ENCODE data around the gene RNF224. TPM values are rescaled to one million over a fixed set of nuclear protein-coding genes. Genes with fewer than 3 reads are reported as not detected.

RNF224 gene
- polyA plus RNA-seq, 12 donors: 0.66 to 2.9 (median 1.3) TPM; not detected in 2

DNA sequence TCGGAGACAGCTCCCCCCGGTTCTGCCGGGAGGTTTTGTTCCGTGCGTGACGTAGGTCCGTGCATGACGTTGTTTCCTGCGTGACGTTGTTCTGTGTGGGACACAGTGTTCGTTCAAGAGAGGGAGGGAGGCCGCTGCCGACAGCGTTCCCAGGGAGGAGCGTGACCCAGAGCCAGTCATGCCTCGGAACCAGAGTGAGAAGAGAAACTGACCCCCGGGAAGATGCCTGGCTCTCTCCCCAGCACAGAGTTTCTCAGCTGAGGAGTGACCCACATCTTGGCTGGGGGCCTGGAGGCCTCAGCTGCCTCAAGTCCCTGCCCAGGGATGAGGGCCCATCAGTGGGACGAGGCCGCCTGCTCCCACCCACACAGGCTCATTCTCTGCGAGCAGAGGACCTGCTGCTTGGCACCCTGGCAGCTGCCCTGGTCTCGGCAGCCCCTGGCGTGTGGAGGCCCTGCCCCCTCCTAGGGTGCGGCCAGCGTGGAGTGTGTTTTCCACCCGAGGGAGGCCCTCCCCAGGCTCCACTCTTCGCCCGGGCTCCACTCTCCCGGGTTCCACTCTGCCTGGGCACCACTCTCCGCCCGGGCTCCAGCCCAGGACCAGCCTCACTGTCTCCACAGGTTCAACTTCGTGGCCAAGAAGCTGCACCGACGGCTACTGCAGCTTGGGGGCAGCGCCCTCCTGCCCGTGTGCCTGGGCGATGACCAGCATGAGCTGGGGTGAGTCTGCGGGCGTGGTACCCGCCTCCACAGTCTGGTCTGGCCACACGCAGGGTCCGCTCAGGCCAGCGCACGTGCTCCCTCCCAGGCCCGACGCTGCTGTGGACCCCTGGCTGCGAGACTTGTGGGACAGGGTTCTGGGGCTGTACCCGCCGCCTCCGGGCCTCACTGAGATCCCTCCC, 13.9 kb upstream of the RNF224 start:
- no peak for DNase-seq

DNA sequence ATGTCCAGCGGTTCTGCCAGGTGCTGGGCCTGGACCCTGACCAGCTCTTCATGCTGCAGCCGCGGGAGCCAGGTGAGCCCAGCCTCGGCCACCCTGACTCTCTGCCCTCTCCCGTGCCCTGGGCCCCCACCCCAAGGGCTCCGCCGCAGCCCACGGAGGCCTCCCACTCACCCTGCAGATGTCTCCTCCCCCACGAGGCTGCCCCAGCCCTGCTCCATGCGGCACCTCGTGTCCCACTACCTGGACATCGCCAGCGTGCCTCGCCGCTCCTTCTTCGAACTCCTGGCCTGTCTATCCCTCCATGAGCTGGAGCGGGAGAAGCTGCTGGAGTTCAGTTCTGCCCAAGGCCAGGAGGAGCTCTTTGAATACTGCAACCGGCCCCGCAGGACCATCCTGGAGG, 12.7 kb upstream of the RNF224 start:
- no peak for DNase-seq

DNA sequence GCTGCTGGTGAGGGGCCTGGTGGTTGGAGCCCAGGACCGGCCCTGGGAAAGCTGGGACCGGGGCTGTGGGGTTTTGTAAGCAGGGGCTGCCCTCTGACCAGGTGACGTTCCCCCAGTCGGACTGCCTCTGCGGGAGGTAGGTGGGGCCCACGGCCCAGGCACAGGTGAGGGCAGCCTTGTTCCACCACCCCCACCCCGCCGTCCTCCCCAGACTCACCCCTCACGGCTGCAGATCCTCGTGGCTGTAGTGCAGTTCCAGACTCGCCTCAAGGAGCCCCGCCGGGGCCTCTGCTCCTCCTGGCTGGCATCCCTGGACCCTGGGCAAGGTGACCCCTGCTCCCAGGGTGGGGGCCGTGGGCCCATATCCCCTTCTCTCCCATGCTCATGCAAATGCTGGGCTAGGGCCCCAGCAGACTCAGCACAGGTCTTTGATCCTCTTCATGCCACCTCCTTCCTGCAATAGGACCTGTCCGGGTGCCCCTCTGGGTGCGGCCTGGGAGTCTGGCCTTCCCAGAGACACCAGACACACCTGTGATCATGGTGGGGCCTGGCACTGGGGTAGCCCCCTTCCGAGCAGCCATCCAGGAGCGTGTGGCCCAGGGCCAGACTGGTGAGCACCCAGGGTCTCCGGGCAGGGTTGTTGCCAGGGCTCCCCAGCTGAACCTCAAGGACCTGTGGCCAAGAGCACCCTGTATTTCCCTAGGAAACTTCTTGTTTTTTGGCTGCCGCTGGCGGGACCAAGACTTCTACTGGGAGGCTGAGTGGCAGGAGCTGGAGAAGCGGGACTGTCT, 11.9 kb upstream of the RNF224 start:
- no peak for DNase-seq

DNA sequence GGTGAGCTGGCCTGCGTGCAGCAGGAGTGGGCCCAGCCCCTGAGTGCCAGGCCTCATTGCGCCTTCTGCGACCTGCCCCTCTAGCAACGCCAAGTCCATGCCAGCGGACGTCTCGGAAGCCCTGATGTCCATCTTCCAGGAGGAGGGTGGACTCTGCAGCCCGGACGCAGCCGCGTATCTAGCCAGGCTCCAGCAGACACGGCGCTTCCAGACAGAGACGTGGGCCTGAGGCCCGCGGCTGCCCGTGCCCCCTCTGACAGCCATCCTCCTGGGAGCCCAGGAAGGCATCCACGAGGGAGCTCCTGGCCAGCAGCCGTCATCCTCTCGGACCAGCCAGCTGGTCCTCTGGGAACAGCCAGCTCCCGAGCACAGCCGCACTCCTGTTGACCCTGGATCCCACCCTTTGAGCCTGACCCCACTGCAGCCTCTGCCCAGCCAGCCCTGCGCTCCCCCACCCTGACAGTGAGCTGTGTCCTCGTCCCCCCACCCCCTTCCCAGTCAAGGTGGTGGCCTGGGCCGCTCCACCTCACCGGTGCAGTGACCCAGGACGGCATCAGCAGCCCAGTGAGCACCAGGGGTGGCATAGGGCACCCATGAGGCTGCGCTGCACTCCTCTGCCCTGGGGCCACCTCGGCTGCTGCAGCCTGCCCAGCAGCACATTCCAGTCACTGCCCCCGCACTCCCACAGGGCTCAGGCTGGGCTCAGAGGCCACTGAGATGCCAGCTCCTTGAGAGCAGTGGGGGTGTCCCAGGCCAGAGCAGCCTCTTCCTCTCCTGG, 10.9 kb upstream of the RNF224 start:
- no peak for DNase-seq

DNA sequence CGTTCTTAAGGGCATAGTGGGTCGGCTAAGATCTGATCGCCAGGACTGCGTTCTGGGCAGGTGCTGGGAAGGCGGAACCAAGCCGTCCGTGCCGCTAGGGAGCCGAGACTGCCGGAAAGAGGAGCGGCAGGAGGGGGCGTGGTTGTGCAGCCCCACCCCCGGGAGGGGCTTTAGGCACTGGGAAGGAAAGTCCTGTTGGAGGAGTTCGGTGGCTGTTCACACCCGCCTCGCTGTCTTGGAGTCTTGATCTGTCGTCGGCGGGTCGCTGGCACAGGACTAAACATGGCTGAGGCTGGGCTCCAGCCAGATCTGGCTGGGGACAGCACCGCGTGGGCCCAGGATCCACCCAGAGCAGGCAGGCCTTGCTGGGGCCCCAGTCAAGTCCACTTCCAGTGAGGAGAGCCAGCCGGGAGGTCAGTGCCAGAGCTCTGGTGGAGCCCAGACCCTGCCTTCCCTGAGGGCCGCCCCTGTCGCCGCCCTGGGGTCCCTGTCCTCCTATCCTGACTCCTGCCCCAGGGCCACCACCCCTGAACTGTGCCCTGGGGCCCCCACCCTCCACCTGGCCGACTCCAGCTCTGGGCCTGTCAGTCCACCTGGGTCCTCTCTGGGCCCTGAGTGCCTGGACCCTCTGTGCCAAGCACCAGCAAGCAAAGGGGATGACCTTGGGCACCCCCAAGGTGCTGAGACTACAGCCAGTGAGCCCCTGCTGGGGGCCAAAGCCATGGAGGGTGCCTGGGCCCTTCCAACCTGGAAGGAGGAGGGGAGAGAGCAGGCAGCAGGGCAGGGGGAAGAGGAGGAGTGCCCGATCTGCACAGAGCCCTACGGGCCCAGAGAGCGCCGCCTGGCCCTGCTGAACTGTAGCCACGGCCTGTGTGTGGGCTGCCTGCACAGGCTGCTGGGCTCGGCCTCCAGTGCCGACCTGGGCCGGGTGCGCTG, 9.8 kb upstream of the RNF224 start:
- DNase-seq: no peak

DNA sequence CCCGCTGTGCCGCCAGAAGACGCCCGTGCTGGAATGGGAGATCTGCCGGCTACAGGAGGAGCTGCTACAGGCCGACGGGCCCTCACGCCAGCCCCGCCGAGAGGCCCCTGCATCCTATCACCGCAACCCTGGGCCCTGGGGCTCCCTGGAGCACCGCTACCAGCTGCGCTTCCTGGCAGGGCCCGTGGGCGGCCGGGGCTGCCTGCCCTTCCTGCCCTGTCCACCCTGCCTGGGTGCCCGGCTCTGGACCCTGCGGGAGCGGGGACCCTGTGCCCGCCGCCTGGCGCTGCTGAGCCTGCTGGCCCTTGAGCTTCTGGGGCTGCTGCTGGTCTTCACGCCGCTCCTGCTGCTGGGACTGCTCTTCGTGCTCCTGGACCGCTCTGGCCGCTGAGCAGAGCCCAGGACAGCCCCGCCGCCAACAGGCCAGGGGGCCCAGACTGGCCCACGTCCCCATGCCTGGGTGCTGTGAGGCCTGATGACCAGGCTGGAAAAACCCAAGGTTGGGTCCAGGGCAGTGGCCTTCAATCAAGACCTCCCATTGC, 9.0 kb upstream of the RNF224 start:
- DNase-seq: no peak

DNA sequence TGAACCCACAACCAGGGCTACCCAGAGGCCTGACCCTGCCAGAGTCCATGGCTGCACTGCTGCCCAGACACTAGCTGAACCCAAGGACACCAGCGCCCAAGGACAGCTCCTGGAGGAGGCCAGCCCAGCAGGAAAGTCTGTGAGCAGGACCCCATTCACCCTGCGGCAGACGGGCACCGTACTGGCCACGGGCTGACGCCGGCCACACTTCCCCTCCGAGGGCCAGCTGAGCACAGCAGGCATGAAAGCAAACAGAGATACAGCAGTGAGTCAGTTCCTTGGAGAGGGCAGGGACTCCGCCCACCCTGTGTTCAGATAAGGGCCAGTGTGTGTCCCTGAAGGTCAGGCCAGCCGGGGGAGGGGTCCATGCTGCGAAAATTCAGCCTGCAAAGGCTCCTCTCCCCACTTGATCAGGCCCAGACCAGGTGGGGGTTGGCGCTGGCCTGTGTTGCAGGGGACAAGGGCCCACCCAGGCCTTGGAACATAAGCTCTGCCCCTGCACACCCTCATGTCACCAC, 8.5 kb upstream of the RNF224 start:
- DNase-seq: no peak

DNA sequence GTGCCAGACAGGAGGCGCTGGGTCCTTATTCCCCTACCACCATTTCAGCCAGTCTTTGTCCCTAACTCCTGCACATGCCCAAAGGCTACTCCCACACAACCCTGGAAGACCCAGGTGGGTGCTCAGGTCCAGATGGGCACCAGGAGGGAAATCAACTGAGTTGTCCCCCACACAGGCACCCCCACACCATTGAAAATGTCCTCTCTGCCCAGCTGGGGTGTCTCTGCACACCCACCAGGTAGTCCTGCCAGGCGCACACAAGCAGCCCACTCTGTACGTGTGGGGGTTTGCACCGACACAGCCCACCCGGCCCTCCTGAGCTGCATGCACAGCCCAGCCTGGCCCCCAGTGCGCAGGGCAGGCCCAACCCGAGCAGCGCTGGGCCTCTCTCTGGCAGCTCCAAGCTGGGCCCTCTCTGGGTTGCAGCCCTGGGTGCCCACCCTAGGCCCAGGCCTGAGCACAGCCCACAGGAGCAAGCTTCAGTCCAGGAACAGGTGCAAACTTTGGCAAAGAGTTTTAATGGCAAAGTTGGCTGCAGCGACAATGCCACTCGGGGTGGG, 7.5 kb upstream of the RNF224 start:
- no peak for DNase-seq

DNA sequence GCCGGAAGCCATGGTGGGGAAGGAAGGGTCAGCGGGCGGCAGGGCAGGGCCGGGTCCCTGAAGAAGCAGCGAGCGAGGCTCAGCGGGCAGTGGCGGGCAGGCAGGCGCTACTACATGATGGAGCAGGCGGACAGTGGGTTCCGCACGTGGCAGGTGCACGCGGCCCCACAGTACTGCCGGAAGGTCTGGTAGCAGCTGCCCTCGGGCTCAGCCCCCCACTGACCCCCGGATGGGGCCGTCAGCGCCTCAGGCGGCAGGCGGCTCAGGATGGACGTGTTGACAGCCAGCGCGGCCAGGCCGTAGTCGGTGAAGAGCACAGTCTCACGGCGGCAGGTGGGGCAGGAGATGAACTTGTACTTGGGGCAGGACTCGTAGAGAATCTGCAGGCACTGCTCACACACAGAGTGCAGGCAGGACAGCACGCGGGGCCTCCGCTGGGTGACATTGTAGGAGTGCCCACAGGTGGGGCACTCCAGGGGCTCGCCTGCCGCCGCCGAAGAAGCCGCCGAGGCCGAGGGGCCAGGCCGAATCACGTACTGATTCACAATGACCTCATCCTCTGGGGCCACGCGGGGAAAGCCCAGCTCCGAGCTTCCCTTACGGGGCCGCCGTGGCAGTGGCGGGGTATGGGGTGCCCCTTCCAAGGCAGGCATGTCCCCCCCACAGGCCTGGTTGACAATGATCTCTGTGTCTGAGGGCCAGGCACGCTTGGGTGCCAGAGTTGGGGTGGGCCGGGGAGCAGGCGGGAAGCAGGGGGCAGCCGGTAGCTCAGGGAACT, 6.8 kb upstream of the RNF224 start:
- DNase-seq: no peak

DNA sequence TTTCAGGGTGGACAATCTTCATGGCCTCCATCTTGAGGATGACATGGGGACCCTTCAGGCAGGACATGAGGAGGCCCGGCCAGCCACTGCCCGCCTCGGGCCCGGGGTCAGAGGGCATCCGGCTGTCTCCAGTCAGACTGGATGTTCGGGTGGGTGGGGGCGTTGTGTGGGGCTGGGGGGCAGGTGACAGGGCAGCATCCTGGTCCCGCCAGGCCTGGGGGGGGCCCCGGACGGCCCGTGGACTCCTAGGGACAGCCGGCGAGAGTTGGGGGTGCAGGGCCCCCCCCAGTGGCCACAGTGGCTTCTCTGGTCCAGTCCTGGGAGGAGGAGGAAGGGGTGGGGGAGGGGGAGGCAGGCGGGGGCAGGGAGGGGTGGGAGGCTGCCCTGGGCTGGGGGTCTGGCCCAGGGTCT, 6.2 kb upstream of the RNF224 start:
- no peak for DNase-seq

DNA sequence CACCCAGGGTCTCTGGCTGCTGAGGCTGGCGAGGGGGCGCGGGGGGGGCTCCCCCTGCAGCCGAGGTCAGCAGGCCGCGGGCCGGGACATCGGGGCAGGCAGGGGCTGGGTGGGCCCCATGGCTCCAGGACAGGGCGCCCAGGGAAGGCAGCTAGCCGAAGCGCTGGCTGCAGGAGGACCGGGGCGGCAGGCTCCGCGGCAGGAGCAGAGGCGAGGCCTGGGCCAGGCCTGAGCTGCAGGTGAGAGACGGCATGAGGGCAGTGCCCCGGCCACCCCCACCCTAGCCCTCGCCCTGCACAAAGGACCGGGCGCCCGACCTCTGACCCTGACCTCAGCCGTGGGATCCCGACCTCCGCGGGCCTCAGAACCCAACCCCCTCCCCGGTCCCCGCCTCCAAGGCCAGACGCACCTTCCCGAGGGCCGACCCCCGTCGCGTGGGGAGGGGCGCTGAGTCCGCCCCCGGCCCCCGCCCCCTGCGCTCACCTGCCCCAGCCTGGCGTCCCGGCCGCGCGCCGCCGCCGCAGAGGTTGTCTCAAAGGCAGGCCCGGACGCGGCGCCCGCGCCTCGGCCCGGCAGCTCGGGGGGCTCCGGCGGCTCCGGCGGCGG, 5.7 kb upstream of the RNF224 start:
- DNase-seq: no peak

DNA sequence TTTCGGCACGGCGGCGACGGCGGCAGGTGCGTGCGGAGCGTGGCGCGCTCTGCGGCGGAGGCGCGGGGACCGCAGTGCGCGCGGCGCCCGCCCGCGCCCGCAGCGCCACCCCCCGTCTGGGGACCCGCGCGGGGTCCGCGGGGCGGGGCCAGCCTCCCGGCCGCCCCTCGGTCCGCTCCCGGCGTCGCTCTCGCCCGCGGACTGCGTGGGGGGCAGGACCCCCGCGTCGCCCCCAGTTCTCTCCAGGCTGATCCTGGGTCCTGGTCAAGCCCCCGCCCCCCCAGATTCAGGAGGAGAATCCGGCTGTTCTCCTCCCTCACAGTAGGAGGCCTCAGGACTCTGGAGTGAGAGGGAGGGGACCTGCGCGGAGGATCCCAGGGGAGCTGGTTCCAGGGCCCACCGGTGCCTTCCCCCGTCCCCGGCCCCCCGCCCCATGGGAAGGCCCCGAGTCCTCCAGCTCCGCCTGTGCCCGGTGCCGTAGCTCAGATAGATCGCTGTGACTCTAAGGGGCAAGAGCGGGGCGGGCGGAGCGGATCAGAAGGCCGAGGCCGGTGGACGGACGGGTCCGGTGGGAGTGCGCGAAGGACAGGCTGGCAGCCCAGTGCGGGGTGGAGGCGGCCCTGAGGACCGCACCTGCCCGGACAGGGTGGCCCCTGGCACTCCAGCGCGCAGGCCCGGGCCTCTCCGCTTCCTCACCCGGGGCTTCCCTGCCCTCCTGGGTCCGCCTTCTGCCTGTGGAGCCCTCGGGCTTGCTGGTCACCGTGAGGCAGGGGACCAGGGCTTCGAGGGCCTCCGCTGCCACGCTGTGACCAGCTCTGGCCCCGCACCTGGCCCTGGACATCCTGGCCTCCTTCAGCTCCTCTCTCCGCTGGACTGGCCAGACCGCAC, 4.9 kb upstream of the RNF224 start, which contains the start of gene RNF208:
RNF208 (minus strand) TSS at position 51 of the 888 bp plus-strand sequence. CDS start 1,028 bp downstream, outside the sequence.
- DNase-seq: no peak

DNA sequence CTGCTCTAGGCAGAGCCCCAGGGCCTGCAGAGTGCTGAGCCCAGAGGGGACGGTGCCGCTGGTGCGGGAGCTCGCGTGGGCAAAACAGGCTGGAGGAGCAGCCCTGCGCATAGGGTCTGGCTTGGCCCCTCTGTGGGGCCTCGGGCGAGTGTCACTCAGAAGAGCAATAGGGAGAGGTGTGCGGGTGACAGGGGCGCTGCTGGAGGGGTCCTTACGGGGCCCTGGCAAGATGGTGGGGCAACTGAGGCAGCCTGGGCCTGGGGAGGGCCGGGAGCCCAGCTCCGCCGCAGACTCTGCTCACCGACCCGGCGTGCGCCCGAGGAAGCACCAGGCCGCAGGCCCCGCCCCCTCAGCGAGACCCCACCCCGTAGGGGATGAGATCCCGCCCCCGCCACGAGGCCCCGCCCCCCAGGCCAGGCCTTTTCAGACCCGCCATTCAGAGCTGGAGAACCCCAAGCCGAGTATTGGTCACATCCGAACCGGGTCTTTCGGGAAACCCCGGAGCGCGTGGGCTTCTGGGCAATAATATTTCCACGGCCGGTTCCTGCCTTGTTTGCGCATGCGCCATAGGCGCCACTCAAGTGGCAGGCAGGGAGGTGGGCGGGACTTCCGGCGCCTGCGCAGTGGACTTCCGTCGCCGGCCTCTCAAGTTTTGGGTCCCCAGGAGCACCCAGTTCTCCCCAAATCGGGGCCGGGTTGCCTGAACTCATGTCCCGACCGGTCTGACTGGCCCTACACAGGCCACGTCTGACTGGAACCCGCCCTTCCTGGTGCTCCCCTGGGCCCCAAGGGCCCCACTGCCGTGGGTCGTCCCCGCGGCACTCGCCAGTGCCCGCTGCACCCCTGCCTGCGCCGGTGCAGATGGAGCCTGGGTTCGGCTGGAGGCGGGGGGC, 4.0 kb upstream of the RNF224 start:
- peak; percentile 96 for DNase-seq

DNA sequence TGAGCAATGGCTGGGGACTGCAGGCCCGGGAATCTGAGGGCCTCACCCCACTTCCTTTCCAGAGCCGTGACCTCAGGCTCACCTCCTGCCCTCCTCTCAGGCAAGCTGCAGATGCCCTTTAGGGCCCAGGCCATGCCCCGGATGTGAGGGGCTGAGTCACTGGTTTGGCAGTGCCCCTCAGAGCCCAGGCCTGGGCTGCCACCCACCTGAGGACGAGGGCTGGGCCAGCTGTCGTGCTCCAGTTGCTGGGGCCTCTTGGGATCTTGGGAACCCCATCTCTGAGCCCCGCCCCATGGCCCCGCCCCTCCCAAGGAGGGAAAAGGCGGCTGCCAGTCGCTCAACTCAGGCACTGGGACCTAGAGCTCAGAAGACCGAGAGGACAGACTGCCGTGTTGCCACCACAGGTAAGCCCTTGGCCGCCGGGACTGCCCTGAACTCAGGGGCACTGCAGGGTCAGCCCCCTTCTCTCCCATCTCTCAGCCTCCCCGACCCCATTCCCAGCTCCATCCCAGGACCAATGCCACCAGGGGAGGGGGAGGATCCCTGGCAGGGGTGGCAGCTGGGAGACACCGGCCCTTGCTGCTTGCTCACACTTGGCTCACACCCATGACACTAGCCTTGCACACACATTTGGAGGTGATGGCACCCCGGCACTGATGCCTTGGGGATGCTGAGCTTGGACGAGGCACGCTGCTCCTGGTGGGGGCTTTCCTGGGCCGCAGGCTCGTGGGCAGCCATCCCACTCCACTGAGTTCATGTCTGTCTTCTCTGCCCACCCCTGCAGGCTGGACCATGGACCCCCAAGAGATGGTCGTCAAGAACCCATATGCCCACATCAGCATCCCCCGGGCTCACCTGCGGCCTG, 2.2 kb upstream of the RNF224 start, which contains the start of gene CYSRT1:
CYSRT1 (plus strand) TSS at position 345 of the 865 bp plus-strand sequence; CDS start at position 793, 448 bp downstream.
- no peak for DNase-seq

DNA sequence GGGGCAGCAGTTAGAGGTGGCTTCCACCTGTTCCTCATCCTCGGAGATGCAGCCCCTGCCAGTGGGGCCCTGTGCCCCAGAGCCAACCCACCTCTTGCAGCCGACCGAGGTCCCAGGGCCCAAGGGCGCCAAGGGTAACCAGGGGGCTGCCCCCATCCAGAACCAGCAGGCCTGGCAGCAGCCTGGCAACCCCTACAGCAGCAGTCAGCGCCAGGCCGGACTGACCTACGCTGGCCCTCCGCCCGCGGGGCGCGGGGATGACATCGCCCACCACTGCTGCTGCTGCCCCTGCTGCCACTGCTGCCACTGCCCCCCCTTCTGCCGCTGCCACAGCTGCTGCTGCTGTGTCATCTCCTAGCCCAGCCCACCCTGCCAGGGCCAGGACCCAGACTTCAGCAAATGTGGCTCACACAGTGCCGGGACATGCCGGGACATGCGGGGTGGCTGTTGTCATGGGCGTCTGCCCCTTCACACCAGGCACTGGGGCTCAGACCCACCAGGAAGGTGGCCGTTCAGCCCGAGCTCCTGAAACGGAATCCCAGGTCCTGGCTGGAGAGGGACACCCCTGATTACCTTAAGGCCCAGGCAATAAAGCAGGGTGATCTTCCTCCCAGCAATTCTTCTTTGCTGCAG, 1.5 kb upstream of the RNF224 start:
- no peak for DNase-seq
